Measurements from ENCODE around the gene XRCC1. TPM values are rescaled to one million over a fixed set of nuclear protein-coding genes. Genes with fewer than 3 reads are reported as not detected.

XRCC1 gene
- total and polyA plus RNA-seq, 10 of the 15 experiments (the other 5 are each of a cell fraction or from before 2014, with no cell fraction given), result 2.0 to 51.1 (median 33.7) TPM

GRCh38 chr19:43592800-43593350 lies 17.5 kb upstream of the XRCC1 start:
- Histone ChIP-seq H3K36me3 (ENCODE audit: control insufficient read depth in 2 of 2, insufficient read depth in 2 of 2, low read length in 1 of 2) (peaks cover 3 to 6% of the 10 kb centered on the region in 2 experiments; a peak in 3 of 4 replicates), H3K4me2 (ENCODE audit: control insufficient read depth, insufficient read depth) (no peak overlapping the region), H3K4me1 (ENCODE audit: control insufficient read depth, insufficient read depth, low read length) (peaks cover 5% of the 10 kb centered on the region; the same call in 1 of the 2 replicates), H2AFZ (ENCODE audit: control insufficient read depth, low read depth, low read length) (no peak overlapping the region), H4K20me1 (ENCODE audit: control insufficient read depth, insufficient read depth) (no peaks in the 10 kb centered on the region), H3K9ac (ENCODE audit: control insufficient read depth, insufficient read depth, low read length) (no peak overlapping the region), H3K9me3 (replicated peaks; ENCODE audit: control insufficient read depth, insufficient read depth, low read length) (no peaks in the 10 kb centered on the region), H3K27me3 (replicated peaks in 1 of 2; ENCODE audit: control insufficient read depth in 2 of 2, insufficient read depth in 2 of 2, low read length in 1 of 2) (no peaks in the 10 kb centered on the region), H3K4me3 (no peak overlapping the region), H3K79me2 (ENCODE audit: control insufficient read depth, insufficient read depth, low read length) (peaks cover 29% of the 10 kb centered on the region), H3K27ac (ENCODE audit: control insufficient read depth, insufficient read depth) (no peak overlapping the region)
- no TSS peak for BruUV-seq (replicated peaks)
- intact Hi-C loops (cut with micrococcal nuclease; ENCODE audit: unreplicated experiment) (no loop called here), in situ Hi-C loops (cut with MboI) (no loop called here)
- no peak for ATAC-seq
- 99% methylated on average over 35 of the region's 37 CpGs for WGBS (ENCODE audit: insufficient coverage, insufficient replicate concordance, low lambda C conversion rate, missing lambda C conversion rate)
- ChIA-PET POLR2A (no interaction called here), SMC1A (ENCODE audit: uncharacterized antibody, unreplicated experiment) (interaction anchor here (0.7 to 5.4 kb wide), 2 partner anchors 37 to 444 kb away, joined by 3 to 59 read pairs; no protein-coding TSS in a partner anchor), CTCF (interaction anchor here (1.2 to 6.6 kb wide), 5 partner anchors 10 to 146 kb away, joined by 4 to 169 read pairs (median 36); no protein-coding TSS in a partner anchor), RAD21 (ENCODE audit: unreplicated experiment) (interaction anchor here (4.8 kb wide), 1 partner anchor 38 kb away, joined by 92 read pairs; no protein-coding TSS in a partner anchor)
- TF ChIP-seq POU2F2 (IDR thresholded peaks at IDR 0.05; ENCODE audit: borderline replicate concordance, low read depth, low read length) (no peak), SMAD1 (IDR thresholded peaks at IDR 0.05; ENCODE audit: low read depth, partially characterized antibody) (no peak), BHLHE40 (IDR thresholded peaks at IDR 0.05; ENCODE audit: borderline replicate concordance in 1 of 2, low read depth in 2 of 2, low read length in 1 of 2) (no peak), SP1 (IDR thresholded peaks at IDR 0.05; ENCODE audit: low read depth, low read length) (no peak), CBX5 (IDR thresholded peaks at IDR 0.05; ENCODE audit: low read depth) (no peak), HDAC2 (IDR thresholded peaks at IDR 0.05) (no peak)
- DNase-seq (ENCODE audit: low read depth, low spot score), result no peak
- no peak for FAIRE-seq

Data from GM12878 (cell line).